Epithelial cell of esophagus (primary cell): Measurements from ENCODE around the gene FKBP1B.
A peak's percentile ranks its signal among the peaks of the same experiment; 100 is the strongest.
"Not testable (repeated sequence)": the region's sequence is repeated elsewhere in the genome, so short reads cannot be mapped to it uniquely, and the experiment has no call there.

Source experiments
- DNase-seq: peaks from one replicate; pipeline ENCODE4 v3.0.0; 2010; ENCODE audit warnings: low read depth
- H3K4me3 ChIP-seq: 2 replicates; pipeline ENCODE4 v1.5.1; 2011; ENCODE audit warnings: mild to moderate bottlenecking, low read length, control low read depth
- CTCF ChIP-seq: IDR thresholded peaks from 2 replicates; pipeline ENCODE4 v1.5.1; 2011; ENCODE audit warnings: low read depth, mild to moderate bottlenecking, low read length, control low read depth, inconsistent platforms; ENCODE audit not compliant: insufficient read depth; ENCODE audit errors: missing control alignments

Gene FKBP1B

GRCh38 chr2:24011250-24012104 lies 38.1 kb upstream of the FKBP1B start:
- DNase-seq = no peak
- TF ChIP-seq CTCF = no peak
- no peak overlapping the region for H3K4me3 ChIP-seq

GRCh38 chr2:24012521-24013188 lies 36.9 kb upstream of the FKBP1B start:
- TF ChIP-seq CTCF = no peak
- DNase-seq = no peak
- no peak overlapping the region for H3K4me3 ChIP-seq

- not testable (repeated sequence) for DNase-seq, H3K4me3 ChIP-seq
Observed at GRCh38 chr2:24014902-24015301, 34.6 kb upstream of the FKBP1B start.

- no peak overlapping the region for H3K4me3 ChIP-seq
- DNase-seq = peak; percentile 89
- no peak for TF ChIP-seq CTCF
Observed at GRCh38 chr2:24015562-24016375, 33.8 kb upstream of the FKBP1B start.

GRCh38 chr2:24016376-24016761 lies 33.2 kb upstream of the FKBP1B start:
- H3K4me3 ChIP-seq = no peak overlapping the region
- DNase-seq = no peak
- no peak for TF ChIP-seq CTCF

GRCh38 chr2:24016853-24017703 lies 32.5 kb upstream of the FKBP1B start:
- no peak overlapping the region for H3K4me3 ChIP-seq
- TF ChIP-seq CTCF = no peak
- no peak for DNase-seq
